HEK293T (cell line): ENCODE measurements around the gene ELOA.

ENCODE experiments used
- BHLHE40 ChIP-seq: fragments of 450-650 bp; IDR thresholded peaks from 2 replicates; pipeline ENCODE4 v1.6.1; 2016; ENCODE audit warnings: mild to moderate bottlenecking, moderate library complexity, borderline replicate concordance
- CTBP1 ChIP-seq: fragments of 450-650 bp; IDR thresholded peaks from 2 replicates; pipeline ENCODE4 v1.6.1; 2016; ENCODE audit warnings: borderline replicate concordance
- FOXK2 ChIP-seq: fragments of 450-650 bp; IDR thresholded peaks from 2 replicates; pipeline ENCODE4 v1.6.1; 2016; ENCODE audit warnings: mild to moderate bottlenecking
- FOXM1 ChIP-seq: fragments of 450-650 bp; IDR thresholded peaks from 2 replicates; pipeline ENCODE4 v1.6.1; 2017; ENCODE audit warnings: mild to moderate bottlenecking, borderline replicate concordance
- L3MBTL2 ChIP-seq: fragments of 450-650 bp; conservative IDR thresholded peaks from 2 replicates; pipeline ENCODE4 v1.6.1; 2016; ENCODE audit warnings: mild to moderate bottlenecking
- NFRKB ChIP-seq: fragments of 450-650 bp; IDR thresholded peaks from 2 replicates; pipeline ENCODE4 v1.6.1; 2016; ENCODE audit warnings: mild to moderate bottlenecking, moderate library complexity
- TARDBP ChIP-seq: fragments of 450-650 bp; IDR thresholded peaks from 2 replicates; pipeline ENCODE4 v1.6.1; 2016

DNA sequence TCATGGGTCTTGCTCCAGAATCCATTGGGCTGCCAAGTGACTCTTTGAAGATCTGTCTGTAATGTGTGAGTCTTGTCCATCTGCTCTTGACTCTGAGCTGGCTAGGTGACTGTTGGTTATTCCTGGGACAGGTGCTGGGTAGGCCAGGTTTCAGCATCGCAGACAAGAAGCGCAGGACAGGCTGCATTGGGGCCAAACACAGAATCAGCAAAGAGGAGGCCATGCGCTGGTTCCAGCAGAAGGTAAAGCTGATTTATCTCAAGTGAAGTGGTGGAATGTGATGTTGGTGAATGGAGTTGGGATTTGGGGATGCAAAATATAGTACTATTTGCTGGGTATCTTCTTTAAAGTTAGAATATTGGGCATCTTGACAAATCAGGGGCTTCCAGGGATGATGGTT lies 47.6 kb upstream of the ELOA start:
- no peak for TF ChIP-seq BHLHE40
- TF ChIP-seq NFRKB = no peak
- no peak for TF ChIP-seq FOXM1
- no peak for TF ChIP-seq L3MBTL2
- TF ChIP-seq CTBP1 = no peak
- TF ChIP-seq TARDBP = no peak
- TF ChIP-seq FOXK2 = no peak
